ENCODE results near the gene SRGAP2.
"Not testable (repeated sequence)": the region's sequence is repeated elsewhere in the genome, so short reads cannot be mapped to it uniquely, and the experiment has no call there.

DNA sequence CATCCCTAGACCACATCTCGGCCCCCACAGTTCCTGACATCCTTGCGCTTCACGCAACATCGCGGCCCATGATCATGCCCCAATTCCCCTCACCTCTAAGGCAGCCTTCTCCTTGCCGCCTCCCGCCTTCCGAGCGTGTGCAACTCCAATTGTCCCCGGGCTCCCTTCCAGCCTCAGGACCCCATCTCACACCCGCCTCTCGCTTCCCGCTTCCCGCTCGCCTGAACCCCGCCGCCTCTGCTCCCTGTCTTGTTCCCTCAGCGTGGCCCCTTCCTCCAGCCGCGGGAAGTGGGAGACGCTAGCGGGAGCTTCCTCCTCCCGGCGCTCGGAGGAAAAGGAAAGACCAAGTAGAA, 794 bp downstream of the SRGAP2 start:
- not testable (repeated sequence) for TF ChIP-seq POLR2A (IDR thresholded peaks at IDR 0.05)
- TF ChIP-seq, protein P1, sequence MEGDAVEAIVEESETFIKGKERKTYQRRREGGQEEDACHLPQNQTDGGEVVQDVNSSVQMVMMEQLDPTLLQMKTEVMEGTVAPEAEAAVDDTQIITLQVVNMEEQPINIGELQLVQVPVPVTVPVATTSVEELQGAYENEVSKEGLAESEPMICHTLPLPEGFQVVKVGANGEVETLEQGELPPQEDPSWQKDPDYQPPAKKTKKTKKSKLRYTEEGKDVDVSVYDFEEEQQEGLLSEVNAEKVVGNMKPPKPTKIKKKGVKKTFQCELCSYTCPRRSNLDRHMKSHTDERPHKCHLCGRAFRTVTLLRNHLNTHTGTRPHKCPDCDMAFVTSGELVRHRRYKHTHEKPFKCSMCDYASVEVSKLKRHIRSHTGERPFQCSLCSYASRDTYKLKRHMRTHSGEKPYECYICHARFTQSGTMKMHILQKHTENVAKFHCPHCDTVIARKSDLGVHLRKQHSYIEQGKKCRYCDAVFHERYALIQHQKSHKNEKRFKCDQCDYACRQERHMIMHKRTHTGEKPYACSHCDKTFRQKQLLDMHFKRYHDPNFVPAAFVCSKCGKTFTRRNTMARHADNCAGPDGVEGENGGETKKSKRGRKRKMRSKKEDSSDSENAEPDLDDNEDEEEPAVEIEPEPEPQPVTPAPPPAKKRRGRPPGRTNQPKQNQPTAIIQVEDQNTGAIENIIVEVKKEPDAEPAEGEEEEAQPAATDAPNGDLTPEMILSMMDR (IDR thresholded peaks at IDR 0.05): not testable (repeated sequence)
